ENCODE results near the gene PAMR1. TPM values are rescaled to one million over a fixed set of nuclear protein-coding genes. Genes with fewer than 3 reads are reported as not detected.

Gene PAMR1
- total and polyA plus RNA-seq, 2 of the 8 experiments (the other 6 are each of a cell fraction or from before 2014, with no cell fraction given) = 3.0 to 6.9 TPM

GRCh38 chr11:35543481-35543880 lies 18.1 kb upstream of the PAMR1 start:
- H3K9ac ChIP-seq (replicated peaks in 1 of 4; ENCODE audit: extremely low read depth in 1 of 4, low read depth in 3 of 4, low read length in 3 of 4) = no peak overlapping the region
- no peak overlapping the region for H3K27ac ChIP-seq (ENCODE audit: low read depth, low read length)
- no peak overlapping the region for H3K4ac ChIP-seq (replicated peaks; ENCODE audit: insufficient read length, low read depth, low read length)
- no peak overlapping the region for H4K5ac ChIP-seq (ENCODE audit: insufficient read length, low read depth, low read length)
- H3K36me3 ChIP-seq (ENCODE audit: control insufficient read depth in 2 of 4, insufficient read depth in 4 of 4, low read length in 3 of 4) = no peaks in the 10 kb centered on the region
- no peaks in the 10 kb centered on the region for H3K79me1 ChIP-seq (ENCODE audit: low read depth, low read length)
- FAIRE-seq (no peak), DNase-seq (ENCODE audit: low read depth in 1 of 2, low spot score in 2 of 2) (no peak)
- no peak overlapping the region for H3K4me3 ChIP-seq (ENCODE audit: extremely low read depth in 1 of 4, insufficient read depth in 2 of 4, low read depth in 3 of 4, low read length in 4 of 4)
- no peak overlapping the region for H4K91ac ChIP-seq (replicated peaks; ENCODE audit: insufficient read length, low read length)
- H3K27me3 ChIP-seq (replicated peaks in 1 of 4; ENCODE audit: control insufficient read depth in 3 of 4, extremely low read depth in 1 of 4, insufficient read depth in 3 of 4, low read length in 3 of 4) = no peaks in the 10 kb centered on the region; a peak in 2 of 7 replicates
- TF ChIP-seq POU5F1 (IDR thresholded peaks at IDR 0.05; ENCODE audit: low read depth, low read length) (no peak), NANOG (IDR thresholded peaks at IDR 0.05; ENCODE audit: insufficient read depth, low read depth, low read length, poor library complexity, severe bottlenecking) (peak; percentile 9), CTBP2 (IDR thresholded peaks at IDR 0.05; ENCODE audit: borderline replicate concordance, insufficient read depth, insufficient read length, low read length) (no peak)
- H3K23ac ChIP-seq (ENCODE audit: insufficient read length) = no peak overlapping the region
- no peak overlapping the region for H2BK15ac ChIP-seq (ENCODE audit: low read length)
- H4K20me1 ChIP-seq (replicated peaks in 1 of 2; ENCODE audit: control insufficient read depth in 1 of 2, insufficient read depth in 2 of 2, low read length in 2 of 2) = no peaks in the 10 kb centered on the region
- no peak overlapping the region for H2AK5ac ChIP-seq (ENCODE audit: low read depth, low read length)
- H3K18ac ChIP-seq (ENCODE audit: extremely low read depth, low read length) = no peak overlapping the region
- peaks cover 0 to 6% (median 2%) of the 10 kb centered on the region in 4 experiments; a peak in 3 of 7 replicates for H3K4me1 ChIP-seq (replicated peaks in 1 of 4; ENCODE audit: control insufficient read depth in 3 of 4, insufficient read depth in 4 of 4, low read length in 3 of 4)
- H2BK20ac ChIP-seq (ENCODE audit: low read length) = no peak overlapping the region
- POLR2A ChIA-PET (ENCODE audit: partially characterized antibody) = no interaction called here
- H3K14ac ChIP-seq (ENCODE audit: insufficient read length) = no peak overlapping the region
- no peaks in the 10 kb centered on the region for H3K79me2 ChIP-seq (ENCODE audit: control insufficient read depth in 1 of 2, insufficient read depth in 2 of 2, low read length in 2 of 2)
- H4K8ac ChIP-seq (ENCODE audit: extremely low read depth, insufficient read depth, low read length) = no peak overlapping the region
- CTCF ChIA-PET (ENCODE audit: partially characterized antibody) = interaction anchor here (0.9 to 2.1 kb wide), 4 partner anchors 14 to 738 kb away, joined by 3 to 6 read pairs (median 4); no protein-coding TSS in a partner anchor
- no peak overlapping the region for H2BK5ac ChIP-seq (ENCODE audit: low read depth, low read length)
- H2AFZ ChIP-seq (ENCODE audit: low read length) = no peak overlapping the region
- H2BK120ac ChIP-seq (replicated peaks; ENCODE audit: low read depth, low read length) = no peak overlapping the region
- H3K9me3 ChIP-seq (ENCODE audit: insufficient read depth in 2 of 2, low read depth in 1 of 2, low read length in 1 of 2) = no peaks in the 10 kb centered on the region
- H3K56ac ChIP-seq (replicated peaks; ENCODE audit: insufficient read length, low read depth, low read length) = no peak overlapping the region
- WGBS, 2 experiments (ENCODE audit: extremely low coverage in 1 of 2, insufficient coverage in 1 of 2, insufficient read length in 1 of 2, insufficient replicate concordance in 2 of 2, low coverage in 1 of 2, low lambda C conversion rate in 2 of 2, missing lambda C conversion rate in 1 of 2) = 50% methylated on average over 4 of the region's 4 CpGs; no CpG with 5 or more reads in 1 of the 2 experiments
- H3K4me2 ChIP-seq (ENCODE audit: insufficient read depth in 1 of 2, low read depth in 2 of 2, low read length in 2 of 2) = no peak overlapping the region
- no peak overlapping the region for H2BK12ac ChIP-seq (ENCODE audit: low read depth, low read length)
- H3K23me2 ChIP-seq (ENCODE audit: low read depth, low read length) = no peaks in the 10 kb centered on the region

Measured in H1 (cell line).